Measurements from ENCODE around the gene TMEM182.

TMEM182 gene, protein sequence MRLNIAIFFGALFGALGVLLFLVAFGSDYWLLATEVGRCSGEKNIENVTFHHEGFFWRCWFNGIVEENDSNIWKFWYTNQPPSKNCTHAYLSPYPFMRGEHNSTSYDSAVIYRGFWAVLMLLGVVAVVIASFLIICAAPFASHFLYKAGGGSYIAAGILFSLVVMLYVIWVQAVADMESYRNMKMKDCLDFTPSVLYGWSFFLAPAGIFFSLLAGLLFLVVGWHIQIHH

DNA sequence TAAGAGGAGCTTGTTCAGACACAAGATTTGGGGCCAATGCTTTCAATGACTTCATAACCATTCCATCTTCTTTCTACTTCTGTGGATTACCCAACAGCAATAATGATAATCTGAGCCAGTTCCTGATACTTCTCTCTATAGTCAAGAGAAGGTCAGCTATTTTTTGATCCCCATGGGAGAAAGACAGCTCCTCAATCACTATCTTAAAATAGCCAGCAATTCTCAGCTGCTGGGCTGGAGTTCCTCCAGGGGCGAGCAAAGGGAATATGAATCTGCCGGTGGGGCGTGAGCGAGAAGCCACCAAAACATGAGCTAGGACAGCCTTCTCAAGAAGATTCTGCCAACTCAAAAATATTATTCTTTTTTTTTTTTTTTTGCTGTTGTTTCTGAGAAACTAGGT is at the start of gene TMEM182:
Gene TMEM182, plus strand, starts transcription at position 269 of the 400 bp plus-strand sequence. CDS start 187 bp downstream, outside the sequence.
- Histone ChIP-seq H4K20me1 (ENCODE audit: insufficient read depth, low read length) (no peaks in the 10 kb centered on the region), H3K27me3 (ENCODE audit: insufficient read depth, low read length) (no peaks in the 10 kb centered on the region), H3K9ac (ENCODE audit: low read length) (no peak within 1 kb of the TSS), H3K36me3 (ENCODE audit: insufficient read depth, low read length) (no peaks in the 10 kb centered on the region), H3K4me3 (ENCODE audit: low read depth, low read length, poor library complexity, severe bottlenecking) (no peak within 1 kb of the TSS), H3F3A (ENCODE audit: insufficient read depth, low read length) (no peaks in the 10 kb centered on the region), H3K9me3 (ENCODE audit: low read length) (no peaks in the 10 kb centered on the region), H3K27ac (ENCODE audit: low read depth, low read length, poor library complexity, severe bottlenecking) (no peak within 1 kb of the TSS), H2AFZ (ENCODE audit: low read length) (no peak within 1 kb of the TSS), H3K4me2 (ENCODE audit: low read length) (no peak within 1 kb of the TSS), H3K9me2 (ENCODE audit: low read depth, low read length) (no peaks in the 10 kb centered on the region; the same call in 1 of the 2 replicates), H3K4me1 (ENCODE audit: insufficient read depth, low read length, severe bottlenecking) (no peaks in the 10 kb centered on the region), H3K79me2 (ENCODE audit: insufficient read depth, low read length) (no peaks in the 10 kb centered on the region)
- TF ChIP-seq EZH2 (IDR thresholded peaks at IDR 0.05; ENCODE audit: borderline replicate concordance, low read length), result no peak
- TF ChIP-seq, protein P1, sequence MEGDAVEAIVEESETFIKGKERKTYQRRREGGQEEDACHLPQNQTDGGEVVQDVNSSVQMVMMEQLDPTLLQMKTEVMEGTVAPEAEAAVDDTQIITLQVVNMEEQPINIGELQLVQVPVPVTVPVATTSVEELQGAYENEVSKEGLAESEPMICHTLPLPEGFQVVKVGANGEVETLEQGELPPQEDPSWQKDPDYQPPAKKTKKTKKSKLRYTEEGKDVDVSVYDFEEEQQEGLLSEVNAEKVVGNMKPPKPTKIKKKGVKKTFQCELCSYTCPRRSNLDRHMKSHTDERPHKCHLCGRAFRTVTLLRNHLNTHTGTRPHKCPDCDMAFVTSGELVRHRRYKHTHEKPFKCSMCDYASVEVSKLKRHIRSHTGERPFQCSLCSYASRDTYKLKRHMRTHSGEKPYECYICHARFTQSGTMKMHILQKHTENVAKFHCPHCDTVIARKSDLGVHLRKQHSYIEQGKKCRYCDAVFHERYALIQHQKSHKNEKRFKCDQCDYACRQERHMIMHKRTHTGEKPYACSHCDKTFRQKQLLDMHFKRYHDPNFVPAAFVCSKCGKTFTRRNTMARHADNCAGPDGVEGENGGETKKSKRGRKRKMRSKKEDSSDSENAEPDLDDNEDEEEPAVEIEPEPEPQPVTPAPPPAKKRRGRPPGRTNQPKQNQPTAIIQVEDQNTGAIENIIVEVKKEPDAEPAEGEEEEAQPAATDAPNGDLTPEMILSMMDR (IDR thresholded peaks at IDR 0.05; ENCODE audit: low read length), result no peak

DNA sequence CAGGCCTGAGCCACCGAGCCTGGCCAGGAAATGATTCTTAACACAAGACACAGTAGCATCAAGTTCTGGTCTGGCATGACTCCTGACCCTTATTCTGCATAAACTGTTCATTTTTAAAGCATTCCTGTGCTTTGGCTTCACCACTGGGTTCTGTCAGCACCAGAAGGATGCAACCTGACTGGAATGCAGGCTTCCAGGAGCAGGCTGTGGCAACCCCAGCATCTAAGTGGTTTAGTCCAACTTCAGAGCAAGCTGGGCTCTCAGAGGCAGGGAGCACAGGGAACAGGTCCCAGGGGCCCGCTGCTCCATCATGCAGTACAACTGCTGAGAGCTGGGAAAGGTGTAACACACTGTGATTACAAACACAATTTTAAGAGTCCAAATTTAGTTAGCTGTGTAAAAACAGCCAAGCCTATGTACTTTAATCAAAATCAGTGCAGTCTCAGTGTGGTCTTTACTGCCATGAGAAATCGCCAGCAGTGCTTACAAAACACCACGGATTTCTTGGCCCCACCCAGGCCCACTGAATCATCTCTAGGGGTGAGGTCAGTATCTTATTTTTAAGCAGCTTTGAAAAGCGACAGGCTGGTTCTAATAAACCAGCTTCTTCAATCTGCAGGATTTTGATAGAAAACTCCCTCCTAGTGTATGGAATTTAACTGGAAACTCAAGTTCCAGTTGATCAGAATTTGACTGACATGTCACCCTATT is 44.4 kb upstream of the TMEM182 start:
- no peak overlapping the region for H3K9ac ChIP-seq (ENCODE audit: low read length)
- no peaks in the 10 kb centered on the region for H3K27me3 ChIP-seq (ENCODE audit: insufficient read depth, low read length)
- H3K4me2 ChIP-seq (ENCODE audit: low read length), result no peak overlapping the region
- H3F3A ChIP-seq (ENCODE audit: insufficient read depth, low read length), result no peaks in the 10 kb centered on the region
- TF ChIP-seq, protein P1 (IDR thresholded peaks at IDR 0.05; ENCODE audit: low read length), result no peak
- TF ChIP-seq EZH2 (IDR thresholded peaks at IDR 0.05; ENCODE audit: borderline replicate concordance, low read length), result no peak
- no peak overlapping the region for H3K27ac ChIP-seq (ENCODE audit: low read depth, low read length, poor library complexity, severe bottlenecking)
- H2AFZ ChIP-seq (ENCODE audit: low read length), result no peak overlapping the region
- H3K9me2 ChIP-seq (ENCODE audit: low read depth, low read length), result no peaks in the 10 kb centered on the region
- H3K9me3 ChIP-seq (ENCODE audit: low read length), result no peaks in the 10 kb centered on the region
- no peaks in the 10 kb centered on the region for H3K4me1 ChIP-seq (ENCODE audit: insufficient read depth, low read length, severe bottlenecking)
- H3K36me3 ChIP-seq (ENCODE audit: insufficient read depth, low read length), result peaks cover 46% of the 10 kb centered on the region
- H3K79me2 ChIP-seq (ENCODE audit: insufficient read depth, low read length), result no peaks in the 10 kb centered on the region
- no peaks in the 10 kb centered on the region for H4K20me1 ChIP-seq (ENCODE audit: insufficient read depth, low read length)
- H3K4me3 ChIP-seq (ENCODE audit: low read depth, low read length, poor library complexity, severe bottlenecking), result no peak overlapping the region

DNA sequence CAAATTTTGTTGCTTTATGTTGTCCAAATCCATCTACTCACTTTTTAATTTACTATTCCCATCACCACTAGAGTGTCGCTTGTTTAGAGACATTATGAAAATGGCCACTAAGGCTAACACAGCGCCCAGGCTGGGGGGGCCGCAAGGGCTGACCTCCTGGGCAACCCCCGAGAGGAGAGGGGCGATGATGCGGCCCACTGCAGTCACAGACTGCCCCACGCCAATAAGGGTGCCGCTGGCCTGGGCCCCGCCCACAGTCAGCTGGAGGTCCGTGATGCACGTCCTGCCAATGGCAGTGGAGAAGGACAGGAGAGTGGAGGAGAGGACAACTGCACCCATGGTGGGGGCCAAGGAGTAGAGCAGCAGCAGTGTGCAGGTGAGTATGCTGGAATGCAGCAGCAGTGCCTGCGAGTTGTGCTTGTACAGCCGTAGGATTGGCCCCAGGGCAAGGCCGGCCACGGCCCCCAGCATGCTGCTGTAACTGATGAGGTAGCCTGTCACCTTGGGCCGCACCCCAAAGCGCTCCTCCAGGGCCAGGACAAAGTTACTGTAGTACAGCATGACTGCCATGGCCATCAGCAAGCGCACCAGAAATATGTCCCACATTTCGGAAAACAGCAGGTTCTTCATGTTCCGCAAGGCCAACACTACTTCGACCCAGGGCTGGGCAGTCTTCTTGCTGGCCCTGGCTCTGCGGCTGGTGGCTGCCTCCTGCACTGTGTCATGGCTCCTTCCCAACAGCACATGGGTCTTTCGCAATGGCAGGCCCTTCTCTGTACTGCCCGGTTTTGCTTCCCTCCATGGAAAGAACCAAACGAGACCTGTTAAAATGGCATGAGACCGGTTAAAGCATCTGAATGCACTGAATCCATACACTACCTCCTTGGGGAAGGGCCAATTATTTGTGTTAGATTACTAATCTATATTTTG is 43.2 kb upstream of the TMEM182 start:
- H3K9me3 ChIP-seq (ENCODE audit: low read length), result no peaks in the 10 kb centered on the region
- no peak overlapping the region for H3K27ac ChIP-seq (ENCODE audit: low read depth, low read length, poor library complexity, severe bottlenecking)
- H3K36me3 ChIP-seq (ENCODE audit: insufficient read depth, low read length), result peaks cover 56% of the 10 kb centered on the region

More for the DNA sequence above, 43.2 kb upstream of the TMEM182 start:
- H3K4me2 ChIP-seq (ENCODE audit: low read length), result no peak overlapping the region
- no peak overlapping the region for H2AFZ ChIP-seq (ENCODE audit: low read length)
- TF ChIP-seq, protein P1 (IDR thresholded peaks at IDR 0.05; ENCODE audit: low read length), result no peak
- TF ChIP-seq EZH2 (IDR thresholded peaks at IDR 0.05; ENCODE audit: borderline replicate concordance, low read length), result no peak
- H3K4me3 ChIP-seq (ENCODE audit: low read depth, low read length, poor library complexity, severe bottlenecking), result no peak overlapping the region
- H4K20me1 ChIP-seq (ENCODE audit: insufficient read depth, low read length), result no peaks in the 10 kb centered on the region
- H3K79me2 ChIP-seq (ENCODE audit: insufficient read depth, low read length), result no peaks in the 10 kb centered on the region
- H3F3A ChIP-seq (ENCODE audit: insufficient read depth, low read length), result no peaks in the 10 kb centered on the region
- no peaks in the 10 kb centered on the region for H3K27me3 ChIP-seq (ENCODE audit: insufficient read depth, low read length)
- H3K4me1 ChIP-seq (ENCODE audit: insufficient read depth, low read length, severe bottlenecking), result no peaks in the 10 kb centered on the region
- H3K9me2 ChIP-seq (ENCODE audit: low read depth, low read length), result no peaks in the 10 kb centered on the region
- no peak overlapping the region for H3K9ac ChIP-seq (ENCODE audit: low read length)

All from OCI-LY1 (cell line).